GM12878 (cell line): Measurements from ENCODE around the gene FXYD7. TPM values are rescaled to one million over a fixed set of nuclear protein-coding genes. Genes with fewer than 3 reads are reported as not detected.

Experiments
- ATAC-seq: fragments of 200-7000 bp; cut with Tn5 transposase; 3 replicates; pipeline ENCODE4 v1.9.1; 2020; ENCODE audit warnings: mild to moderate bottlenecking, moderate library complexity
- BruUV-seq: library from RNA; stranded (reverse); fragments of 400-500 nt; replicated peaks from 2 replicates; lab custom pipeline; 2021; lab: Mats Ljungman, UMichigan
- CTCF ChIA-PET: fragments of 300-600 bp; sonication (Branson Sonifier 250); formaldehyde crosslinking; extraction: SDS; loops from one replicate; lab custom pipeline; 2021; ENCODE audit warnings: inconsistent platforms; lab: Yijun Ruan, JAX
- POLR2A ChIA-PET: fragments of 350-600 bp; formaldehyde crosslinking; extraction: SDS; loops from one replicate; lab custom pipeline; 2021; ENCODE audit warnings: inconsistent platforms; lab: Charles Lee
- RAD21 ChIA-PET: fragments of 300-600 bp; sonication (Branson Sonifier 250); formaldehyde crosslinking; loops from one replicate; lab custom pipeline; 2023; ENCODE audit warnings: antibody characterized with exemption; ENCODE audit not compliant: unreplicated experiment; lab: Charles Lee
- SMC1A ChIA-PET: fragments of 300-600 bp; sonication (Branson Sonifier 250); formaldehyde crosslinking; loops from one replicate; lab custom pipeline; 2023; ENCODE audit not compliant: unreplicated experiment, uncharacterized antibody; lab: Charles Lee
- DNase-seq: peaks from one replicate; pipeline ENCODE4 v3.0.0-alpha.2; 2011; ENCODE audit warnings: low read depth, low spot score
- FAIRE-seq: peaks from 3 replicates; lab custom pipeline; 2011; peaks lifted over from hg19 to GRCh38; lab: Jason Lieb, UNC
- H2AFZ ChIP-seq: 2 replicates; pipeline ENCODE4 v1.6.0; 2011; ENCODE audit warnings: low read depth, low read length, control low read depth; ENCODE audit not compliant: control insufficient read depth
- H3K27ac ChIP-seq: 2 replicates; pipeline ENCODE4 v1.5.1; 2011; ENCODE audit warnings: control low read depth; ENCODE audit not compliant: control insufficient read depth, insufficient read depth
- H3K27me3 ChIP-seq, 2 experiments: replicated peaks in 1 of 2; 2 replicates each; pipeline versions ENCODE4 v1.6.0 to v1.6.1; 2011; ENCODE audit warnings: low read length in 1 of 2; ENCODE audit not compliant: control insufficient read depth in 2 of 2, insufficient read depth in 2 of 2
- H3K36me3 ChIP-seq, 2 experiments: 2 replicates each; pipeline ENCODE4 v1.5.1; 2011; ENCODE audit warnings: low read length in 1 of 2; ENCODE audit not compliant: control insufficient read depth in 2 of 2, insufficient read depth in 2 of 2
- H3K4me1 ChIP-seq: 2 replicates; pipeline ENCODE4 v1.6.1; 2011; ENCODE audit warnings: mild to moderate bottlenecking, low read length, moderate library complexity, mixed read lengths; ENCODE audit not compliant: control insufficient read depth, insufficient read depth
- H3K4me2 ChIP-seq: 2 replicates; pipeline ENCODE4 v1.6.0; 2011; ENCODE audit warnings: control low read depth; ENCODE audit not compliant: control insufficient read depth, insufficient read depth
- H3K4me3 ChIP-seq: fragments of 200-600 bp; sonication (generic); 2 replicates; pipeline ENCODE4 v1.5.1; 2016
- H3K79me2 ChIP-seq: 2 replicates; pipeline ENCODE4 v1.6.0; 2011; ENCODE audit warnings: low read length; ENCODE audit not compliant: control insufficient read depth, insufficient read depth
- H3K9ac ChIP-seq: 2 replicates; pipeline ENCODE4 v1.8.0; 2011; ENCODE audit warnings: low read length, control low read depth, mixed read lengths; ENCODE audit not compliant: control insufficient read depth, insufficient read depth
- H3K9me3 ChIP-seq: replicated peaks from 3 replicates; pipeline ENCODE4 v1.5.1; 2011; ENCODE audit warnings: mild to moderate bottlenecking, low read length; ENCODE audit not compliant: control insufficient read depth, insufficient read depth
- H4K20me1 ChIP-seq: 2 replicates; pipeline ENCODE4 v1.6.0; 2011; ENCODE audit not compliant: control insufficient read depth, insufficient read depth
- CEBPB ChIP-seq, 2 experiments: fragments of 150-350 bp in 1 of 2; IDR thresholded peaks; 2 replicates each; pipeline ENCODE4 v1.6.1; 2012 to 2014; ENCODE audit warnings: low read depth in 2 of 2, low read length in 2 of 2, borderline replicate concordance in 1 of 2, inconsistent platforms in 1 of 2
- CTCF ChIP-seq, 3 experiments: IDR thresholded peaks in 2 of 3; conservative IDR thresholded peaks in 1 of 3; 2 replicates each; pipeline ENCODE4 v1.5.1; 2011; ENCODE audit warnings: low read depth in 3 of 3, low read length in 3 of 3, mild to moderate bottlenecking in 3 of 3, control low read depth in 2 of 3, moderate library complexity in 2 of 3, inconsistent platforms in 1 of 3, mixed read lengths in 1 of 3; ENCODE audit not compliant: control insufficient read depth in 2 of 3, insufficient read depth in 1 of 3; ENCODE audit errors: extremely low read depth in 1 of 3
- HDAC2 ChIP-seq: fragments of 200-600 bp; sonication (generic); IDR thresholded peaks from 2 replicates; pipeline ENCODE4 v1.6.1; 2017
- HDAC6 ChIP-seq: fragments of 200-600 bp; sonication (generic); IDR thresholded peaks from one replicate; pipeline ENCODE4 v1.8.0; 2017; ENCODE audit warnings: antibody characterized with exemption; ENCODE audit not compliant: unreplicated experiment
- IRF4 ChIP-seq: IDR thresholded peaks from 2 replicates; pipeline ENCODE4 v1.6.1; 2011; ENCODE audit warnings: low read depth, low read length
- KLF5 ChIP-seq: fragments of 450-650 bp; IDR thresholded peaks from 2 replicates; pipeline ENCODE4 v1.6.1; 2014; ENCODE audit warnings: mild to moderate bottlenecking; ENCODE audit not compliant: partially characterized antibody
- NFIC ChIP-seq: IDR thresholded peaks from 2 replicates; pipeline ENCODE4 v1.6.1; 2012; ENCODE audit warnings: low read depth, mild to moderate bottlenecking, inconsistent platforms, low read length, moderate library complexity
- NR2C1 ChIP-seq: fragments of 450-650 bp; IDR thresholded peaks from 2 replicates; pipeline ENCODE4 v1.6.1; 2017; ENCODE audit warnings: antibody characterized with exemption, mild to moderate bottlenecking, moderate library complexity
- POLR2A ChIP-seq: IDR thresholded peaks from 2 replicates; pipeline ENCODE4 v1.6.1; 2011; ENCODE audit warnings: low read depth, mild to moderate bottlenecking, low read length
- POLR2AphosphoS5 ChIP-seq: IDR thresholded peaks from 2 replicates; pipeline ENCODE4 v1.6.1; 2011; ENCODE audit warnings: mild to moderate bottlenecking, low read length, inconsistent platforms
- RUNX3 ChIP-seq: IDR thresholded peaks from 2 replicates; pipeline ENCODE4 v1.6.1; 2012; ENCODE audit warnings: low read length, inconsistent platforms
- SREBF2 ChIP-seq: IDR thresholded peaks from 2 replicates; pipeline ENCODE4 v1.6.1; 2012; ENCODE audit warnings: mild to moderate bottlenecking, low read length
- SUZ12 ChIP-seq: fragments of 200-600 bp; sonication (generic); IDR thresholded peaks from one replicate; pipeline ENCODE4 v1.6.1; 2018; ENCODE audit warnings: antibody characterized with exemption, mild to moderate bottlenecking; ENCODE audit not compliant: unreplicated experiment
- TCF7 ChIP-seq: IDR thresholded peaks from 2 replicates; pipeline ENCODE4 v1.6.1; 2014; ENCODE audit warnings: antibody characterized with exemption, borderline replicate concordance
- WGBS: methylation state at CpG from one replicate; pipeline ENCODE4 v1.1.6; 2016; ENCODE audit warnings: low lambda C conversion rate; ENCODE audit not compliant: insufficient replicate concordance, insufficient coverage; ENCODE audit errors: missing lambda C conversion rate; 5-methylcytosine and 5-hydroxymethylcytosine counted together
- in situ Hi-C: fragments of 300-500 bp; cut with MboI; formaldehyde crosslinking; loops from 9 replicates; pipeline ENCODE4 v1.14.3; 2018; ENCODE audit warnings: mixed read lengths
- intact Hi-C: fragments of 100-400 bp; cut with micrococcal nuclease; formaldehyde crosslinking; loops from one replicate; pipeline ENCODE4 v1.14.2; 2022; ENCODE audit not compliant: unreplicated experiment
- polyA plus RNA-seq, 11 experiments: library from polyadenylated mRNA; depleted of rRNA in 4 of 11; unstranded in 6 of 11; stranded (reverse) in 5 of 11; fragments of >200 nt; fragmentation: Nextera tagmentation in 4 of 11; fragmentation: Illumina TruSeq in 1 of 11; extraction: Ambion mirVana in 4 of 11; extraction: Trizol in 1 of 11; gene quantifications; 1 replicate in 1 of 11; 2 replicates in 10 of 11; pipeline versions ENCODE4 v1.2.1 to v1.2.3, GENCODE V29; 2011 to 2016; ENCODE audit warnings: inconsistent platforms in 2 of 11, missing spikeins in 2 of 11, low read depth in 1 of 11
- total RNA-seq, 4 experiments: library from RNA; depleted of rRNA in 3 of 4; stranded (reverse); fragments of >200 nt in 3 of 4; fragmentation: Illumina TruSeq in 1 of 4; extraction: Trizol in 1 of 4; gene quantifications; 2 replicates each; pipeline versions ENCODE4 v1.2.1 to v1.2.3, GENCODE V29; 2013 to 2021

The FXYD7 gene
- total and polyA plus RNA-seq, 10 of the 15 experiments (the other 5 are each of a cell fraction or from before 2014, with no cell fraction given), result 0.07 to 0.28 (median 0.12) TPM; not detected in 7

GRCh38 chr19:35143818-35144217, 763 bp downstream of the FXYD7 start:
- H3K4me2 ChIP-seq, result no peak overlapping the region
- in situ Hi-C loops, result no loop called here
- 63% methylated on average over 3 of the region's 3 CpGs for WGBS

GRCh38 chr19:35144259-35144599, 1.2 kb downstream of the FXYD7 start:
- SMC1A ChIA-PET, result no interaction called here

More at GRCh38 chr19:35143818-35144217, 763 bp downstream of the FXYD7 start:
- H3K9me3 ChIP-seq, result no peaks in the 10 kb centered on the region
- ChIA-PET RAD21 (interaction anchor here (2.7 kb wide), 1 partner anchor 72 kb away, joined by 17 read pairs; no protein-coding TSS in a partner anchor), SMC1A (interaction anchor here (0.6 kb wide), 1 partner anchor 40 kb away, joined by 3 read pairs; no protein-coding TSS in a partner anchor), POLR2A (no interaction called here), CTCF (interaction anchor here (3.3 kb wide), 1 partner anchor 10 kb away, joined by 26 read pairs; the partner anchor contains the start of gene FXYD5)
- no peak for TF ChIP-seq CEBPB (IDR thresholded peaks at IDR 0.05; ENCODE audit: borderline replicate concordance in 1 of 2, low read depth in 2 of 2, low read length in 2 of 2)
- H4K20me1 ChIP-seq, result no peaks in the 10 kb centered on the region
- H3K9ac ChIP-seq, result no peak overlapping the region
- ATAC-seq (no peak), FAIRE-seq (no peak), DNase-seq (no peak)
- H3K79me2 ChIP-seq, result no peaks in the 10 kb centered on the region
- intact Hi-C loops, result loop anchor here (5.0 kb wide), 1 partner anchor 103 kb away; the partner anchor contains the start of gene LSR
- no peak overlapping the region for H3K27ac ChIP-seq
- H3K4me3 ChIP-seq, result no peak overlapping the region
- H3K36me3 ChIP-seq, result no peaks in the 10 kb centered on the region
- peaks cover 2 to 5% of the 10 kb centered on the region in 2 experiments; a peak in 2 of 4 replicates for H3K27me3 ChIP-seq
- H2AFZ ChIP-seq, result no peak overlapping the region
- peaks cover 13% of the 10 kb centered on the region for H3K4me1 ChIP-seq
- BruUV-seq, result no TSS peak

More at GRCh38 chr19:35144259-35144599, 1.2 kb downstream of the FXYD7 start:
- TF ChIP-seq SUZ12 (no peak), RUNX3 (no peak), POLR2A (no peak), NFIC (no peak), CTCF (IDR thresholded peaks at IDR 0.05 in 2 of 3, conservative IDR thresholded peaks at IDR 0.05 in 1 of 3; ENCODE audit: control insufficient read depth in 2 of 3, extremely low read depth in 1 of 3, insufficient read depth in 1 of 3, low read depth in 3 of 3, low read length in 3 of 3) (no peak), HDAC6 (no peak), KLF5 (no peak), HDAC2 (no peak), NR2C1 (no peak), TCF7 (no peak), IRF4 (no peak), POLR2AphosphoS5 (no peak), SREBF2 (no peak)
- ChIA-PET CTCF (interaction anchor here (1.7 to 3.3 kb wide), 3 partner anchors 10 to 30 kb away, joined by 4 to 26 read pairs (median 6); partner anchors contain the start of gene FXYD5), RAD21 (no interaction called here), POLR2A (no interaction called here)
- H3K27ac ChIP-seq, result no peak overlapping the region
- H3K4me3 ChIP-seq, result no peak overlapping the region
- intact Hi-C loops, result loop anchor here (5.0 kb wide), 1 partner anchor 103 kb away; the partner anchor contains the start of gene LSR
- H3K4me1 ChIP-seq, result peaks cover 13% of the 10 kb centered on the region
- no TSS peak for BruUV-seq
- ATAC-seq (no peak), FAIRE-seq (no peak), DNase-seq (no peak)
- in situ Hi-C loops, result no loop called here
- no peak overlapping the region for H3K4me2 ChIP-seq
- no peak overlapping the region for H3K9ac ChIP-seq
- H3K36me3 ChIP-seq, result no peaks in the 10 kb centered on the region
- 25% methylated on average over 3 of the region's 6 CpGs for WGBS
- H3K79me2 ChIP-seq, result no peaks in the 10 kb centered on the region
- peaks cover 2 to 5% of the 10 kb centered on the region in 2 experiments; a peak in 2 of 4 replicates for H3K27me3 ChIP-seq
- no peaks in the 10 kb centered on the region for H4K20me1 ChIP-seq
- no peaks in the 10 kb centered on the region for H3K9me3 ChIP-seq
- no peak overlapping the region for H2AFZ ChIP-seq
